ENCODE measurements around the gene MRPL43. TPM values are rescaled to one million over a fixed set of nuclear protein-coding genes. Genes with fewer than 3 reads are reported as not detected.
A peak's percentile ranks its signal among the peaks of the same experiment; 100 is the strongest.

The MRPL43 gene
- total RNA-seq, 2 donors from 2014 or later, result 98.3 to 119 TPM

GRCh38 chr10:100996678-100997359 is 9.5 kb upstream of the MRPL43 start:
- H3K27me3 ChIP-seq (replicated peaks; ENCODE audit: insufficient read depth), result no peaks in the 10 kb centered on the region
- 3% methylated on average over 26 of the region's 46 CpGs for WGBS
- H3K27ac ChIP-seq, result peak overlapping the region; percentile 99 to 100
- no peaks in the 10 kb centered on the region for H3K36me3 ChIP-seq
- no peak for TF ChIP-seq POLR2A (IDR thresholded peaks at IDR 0.05)
- peak in 2 of 4 experiments; percentile 18 to 19 for TF ChIP-seq CTCF (IDR thresholded peaks at IDR 0.05)
- H3K4me3 ChIP-seq, result peak overlapping the region; percentile 64 to 91
- H3K4me1 ChIP-seq (replicated peaks), result peaks cover 17% of the 10 kb centered on the region
- intact Hi-C loops (cut with DNase I), result loop anchor here (1.0 to 10.0 kb wide), 2 partner anchors 15 to 698 kb away; partner anchors contain the start of gene FBXW4
- DNase-seq (ENCODE audit: low spot score), result no peak
- no peaks in the 10 kb centered on the region for H3K9me3 ChIP-seq

- Histone ChIP-seq H3K27ac (no peak overlapping the region), H3K4me1 (replicated peaks) (peaks cover 8% of the 10 kb centered on the region), H3K27me3 (replicated peaks; ENCODE audit: insufficient read depth) (no peaks in the 10 kb centered on the region), H3K36me3 (peaks cover 0 to 9% of the 10 kb centered on the region in 2 donors), H3K9me3 (no peaks in the 10 kb centered on the region), H3K4me3 (no peak overlapping the region)
- 71% methylated on average over 6 of the region's 6 CpGs for WGBS
- DNase-seq (ENCODE audit: low spot score), result no peak
- TF ChIP-seq CTCF (IDR thresholded peaks at IDR 0.05) (no peak), POLR2AphosphoS5 (IDR thresholded peaks at IDR 0.05) (no peak), POLR2A (IDR thresholded peaks at IDR 0.05) (no peak)
- intact Hi-C loops (cut with DNase I), result loop anchor here (10.0 kb wide), 1 partner anchor 700 kb away; the partner anchor contains the start of gene FBXW4
Measured at GRCh38 chr10:100995181-100995580, 7.9 kb upstream of the MRPL43 start.

- intact Hi-C loops (cut with DNase I), result loop anchor here (1.0 to 10.0 kb wide), 2 partner anchors 20 to 701 kb away; partner anchors contain the start of gene FBXW4
- TF ChIP-seq POLR2AphosphoS5 (IDR thresholded peaks at IDR 0.05), result peak; percentile 52
- TF ChIP-seq CTCF (IDR thresholded peaks at IDR 0.05), result peak; percentile 32 to 80 (median 66)
- TF ChIP-seq POLR2A (IDR thresholded peaks at IDR 0.05), result no peak
- peaks cover 0 to 9% of the 10 kb centered on the region in 2 donors for H3K36me3 ChIP-seq
- H3K4me1 ChIP-seq (replicated peaks), result peaks cover 8% of the 10 kb centered on the region
- H3K9me3 ChIP-seq, result no peaks in the 10 kb centered on the region
- WGBS, result 42% methylated on average over 10 of the region's 10 CpGs
- no peak overlapping the region for H3K27ac ChIP-seq
- no peak for DNase-seq (ENCODE audit: low spot score)
- no peak overlapping the region for H3K4me3 ChIP-seq
- no peaks in the 10 kb centered on the region for H3K27me3 ChIP-seq (replicated peaks; ENCODE audit: insufficient read depth)
Measured at GRCh38 chr10:100993986-100994708, 6.8 kb upstream of the MRPL43 start.

- Histone ChIP-seq H3K4me3 (no peak overlapping the region), H3K36me3 (peaks cover 0 to 9% of the 10 kb centered on the region in 2 donors), H3K4me1 (replicated peaks) (peaks cover 7% of the 10 kb centered on the region), H3K27ac (no peak overlapping the region), H3K27me3 (replicated peaks; ENCODE audit: insufficient read depth) (no peaks in the 10 kb centered on the region), H3K9me3 (no peaks in the 10 kb centered on the region)
- 94% methylated on average over 21 of the region's 21 CpGs for WGBS
- no peak for DNase-seq (ENCODE audit: low spot score)
- TF ChIP-seq POLR2A (IDR thresholded peaks at IDR 0.05), result no peak
- TF ChIP-seq POLR2AphosphoS5 (IDR thresholded peaks at IDR 0.05), result no peak
- TF ChIP-seq CTCF (IDR thresholded peaks at IDR 0.05), result no peak
- intact Hi-C loops (cut with DNase I), result no loop called here
Measured at GRCh38 chr10:100989088-100989487, 1.8 kb upstream of the MRPL43 start.
